ENCODE measurements around the gene NOL3.

DNA sequence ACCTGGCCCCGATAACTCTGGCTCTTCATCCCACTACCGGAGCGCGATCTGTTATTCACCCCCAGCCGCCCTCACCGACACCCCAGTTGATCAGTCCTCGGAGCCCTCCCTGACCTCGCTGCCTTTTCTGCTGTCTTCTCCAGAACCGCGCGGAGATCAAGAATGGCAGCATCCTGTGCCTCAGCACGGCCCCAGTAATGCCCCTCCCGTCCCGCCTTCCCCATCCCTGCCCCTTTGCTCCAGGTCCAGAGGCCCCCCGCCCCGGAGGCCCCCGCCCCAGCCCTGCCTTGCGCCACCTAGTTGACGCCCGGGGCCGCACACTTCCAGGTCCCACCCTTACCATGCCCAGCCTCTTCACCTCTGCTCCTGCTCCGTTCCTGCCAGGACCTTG, 29.5 kb downstream of the NOL3 start:
- no peak for TF ChIP-seq TAF1 (CRISPR knock-in tag; IDR thresholded peaks at IDR 0.05)
- TF ChIP-seq, protein P1, sequence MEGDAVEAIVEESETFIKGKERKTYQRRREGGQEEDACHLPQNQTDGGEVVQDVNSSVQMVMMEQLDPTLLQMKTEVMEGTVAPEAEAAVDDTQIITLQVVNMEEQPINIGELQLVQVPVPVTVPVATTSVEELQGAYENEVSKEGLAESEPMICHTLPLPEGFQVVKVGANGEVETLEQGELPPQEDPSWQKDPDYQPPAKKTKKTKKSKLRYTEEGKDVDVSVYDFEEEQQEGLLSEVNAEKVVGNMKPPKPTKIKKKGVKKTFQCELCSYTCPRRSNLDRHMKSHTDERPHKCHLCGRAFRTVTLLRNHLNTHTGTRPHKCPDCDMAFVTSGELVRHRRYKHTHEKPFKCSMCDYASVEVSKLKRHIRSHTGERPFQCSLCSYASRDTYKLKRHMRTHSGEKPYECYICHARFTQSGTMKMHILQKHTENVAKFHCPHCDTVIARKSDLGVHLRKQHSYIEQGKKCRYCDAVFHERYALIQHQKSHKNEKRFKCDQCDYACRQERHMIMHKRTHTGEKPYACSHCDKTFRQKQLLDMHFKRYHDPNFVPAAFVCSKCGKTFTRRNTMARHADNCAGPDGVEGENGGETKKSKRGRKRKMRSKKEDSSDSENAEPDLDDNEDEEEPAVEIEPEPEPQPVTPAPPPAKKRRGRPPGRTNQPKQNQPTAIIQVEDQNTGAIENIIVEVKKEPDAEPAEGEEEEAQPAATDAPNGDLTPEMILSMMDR (CRISPR knock-in tag; IDR thresholded peaks at IDR 0.05), result no peak
